Upper lobe of left lung (tissue), 4 donors: ENCODE measurements around the gene BMP7.

Source experiments
- EP300 ChIP-seq, 4 donors: sonication (generic); formaldehyde crosslinking; IDR thresholded peaks; one replicate each; pipeline ENCODE4 v1.5.1; 2017; ENCODE audit warnings: antibody characterized with exemption in 4 of 4, control low read depth in 2 of 4
- POLR2A ChIP-seq, 4 donors: fragments of 450-650 bp; IDR thresholded peaks; one replicate each; pipeline ENCODE4 v1.5.1; 2016 to 2017; ENCODE audit warnings: antibody characterized with exemption in 4 of 4, mild to moderate bottlenecking in 2 of 4
- POLR2AphosphoS5 ChIP-seq, 2 donors: sonication (generic); formaldehyde crosslinking; IDR thresholded peaks; one replicate each; pipeline ENCODE4 v1.5.1; 2017; ENCODE audit warnings: antibody characterized with exemption in 2 of 2
- TF ChIP-seq, protein P1 (sequence below), 6 experiments: fragments of 450-650 bp in 4 of 6; fragments of 200-600 bp in 2 of 6; sonication (generic) in 2 of 6; IDR thresholded peaks; one replicate each; pipeline ENCODE4 v1.5.1; 2016 to 2019; ENCODE audit warnings: antibody characterized with exemption in 6 of 6

DNA sequence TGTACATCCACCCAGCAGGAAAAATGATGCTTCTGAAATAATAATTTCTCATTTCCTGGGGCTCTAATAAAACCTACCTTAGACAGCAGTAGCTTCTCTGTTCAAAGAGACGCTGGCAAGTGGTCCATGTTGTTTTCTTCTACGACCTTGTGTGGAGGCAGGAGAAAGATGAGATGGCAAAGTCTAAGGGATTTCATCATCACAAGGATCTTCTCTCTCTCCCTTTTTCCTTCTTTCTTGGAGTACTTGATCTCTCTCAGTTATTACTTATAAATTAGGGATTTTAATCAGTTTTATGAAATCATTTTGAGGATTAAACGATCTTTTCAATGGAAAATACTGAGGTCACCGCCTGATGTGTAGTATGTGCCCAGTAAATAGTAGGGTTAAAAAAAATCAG lies 147.5 kb downstream of the BMP7 start:
- TF ChIP-seq POLR2AphosphoS5 (IDR thresholded peaks at IDR 0.05), result no peak
- TF ChIP-seq, protein P1, sequence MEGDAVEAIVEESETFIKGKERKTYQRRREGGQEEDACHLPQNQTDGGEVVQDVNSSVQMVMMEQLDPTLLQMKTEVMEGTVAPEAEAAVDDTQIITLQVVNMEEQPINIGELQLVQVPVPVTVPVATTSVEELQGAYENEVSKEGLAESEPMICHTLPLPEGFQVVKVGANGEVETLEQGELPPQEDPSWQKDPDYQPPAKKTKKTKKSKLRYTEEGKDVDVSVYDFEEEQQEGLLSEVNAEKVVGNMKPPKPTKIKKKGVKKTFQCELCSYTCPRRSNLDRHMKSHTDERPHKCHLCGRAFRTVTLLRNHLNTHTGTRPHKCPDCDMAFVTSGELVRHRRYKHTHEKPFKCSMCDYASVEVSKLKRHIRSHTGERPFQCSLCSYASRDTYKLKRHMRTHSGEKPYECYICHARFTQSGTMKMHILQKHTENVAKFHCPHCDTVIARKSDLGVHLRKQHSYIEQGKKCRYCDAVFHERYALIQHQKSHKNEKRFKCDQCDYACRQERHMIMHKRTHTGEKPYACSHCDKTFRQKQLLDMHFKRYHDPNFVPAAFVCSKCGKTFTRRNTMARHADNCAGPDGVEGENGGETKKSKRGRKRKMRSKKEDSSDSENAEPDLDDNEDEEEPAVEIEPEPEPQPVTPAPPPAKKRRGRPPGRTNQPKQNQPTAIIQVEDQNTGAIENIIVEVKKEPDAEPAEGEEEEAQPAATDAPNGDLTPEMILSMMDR (IDR thresholded peaks at IDR 0.05), result no peak
- TF ChIP-seq EP300 (IDR thresholded peaks at IDR 0.05), result no peak
- no peak for TF ChIP-seq POLR2A (IDR thresholded peaks at IDR 0.05)
